Gastroesophageal sphincter (tissue), 3 donors: Measurements from ENCODE around the gene SLC38A9.

Experiments used
- CTCF ChIP-seq, 4 experiments: fragments of 200-600 bp in 2 of 4; fragments of 450-650 bp in 2 of 4; sonication (generic) in 1 of 4; IDR thresholded peaks; one replicate each; pipeline ENCODE4 v1.5.1; 2017 to 2019; ENCODE audit warnings: antibody characterized with exemption in 4 of 4, mild to moderate bottlenecking in 2 of 4, moderate library complexity in 2 of 4
- EP300 ChIP-seq: sonication (generic); formaldehyde crosslinking; IDR thresholded peaks from one replicate; pipeline ENCODE4 v1.6.1; 2017; ENCODE audit warnings: antibody characterized with exemption, mild to moderate bottlenecking
- POLR2A ChIP-seq, 2 donors: fragments of 450-650 bp; IDR thresholded peaks; one replicate each; pipeline ENCODE4 v1.6.1; 2017; ENCODE audit warnings: antibody characterized with exemption in 2 of 2, mild to moderate bottlenecking in 2 of 2, moderate library complexity in 1 of 2
- POLR2AphosphoS5 ChIP-seq: sonication (generic); formaldehyde crosslinking; IDR thresholded peaks from one replicate; pipeline ENCODE4 v1.6.1; 2017; ENCODE audit warnings: antibody characterized with exemption

- TF ChIP-seq POLR2AphosphoS5 (no peak), CTCF (IDR thresholded peaks at IDR 0.05) (no peak), POLR2A (IDR thresholded peaks at IDR 0.05) (no peak), EP300 (no peak)
Measured at GRCh38 chr5:55750499-55750898, 38.4 kb upstream of the SLC38A9 start.
